Kidney glomerular epithelial cell (primary cell): ENCODE results near the gene SUPT5H.
A peak's percentile ranks its signal among the peaks of the same experiment; 100 is the strongest.

Experiments
- DNase-seq: peaks from one replicate; lab custom pipeline; 2025; lab: John Stamatoyannopoulos, UW

The SUPT5H gene

GRCh38 chr19:39409208-39410016 is 36.0 kb upstream of the SUPT5H start:
- peak; percentile 42 for DNase-seq

DNA sequence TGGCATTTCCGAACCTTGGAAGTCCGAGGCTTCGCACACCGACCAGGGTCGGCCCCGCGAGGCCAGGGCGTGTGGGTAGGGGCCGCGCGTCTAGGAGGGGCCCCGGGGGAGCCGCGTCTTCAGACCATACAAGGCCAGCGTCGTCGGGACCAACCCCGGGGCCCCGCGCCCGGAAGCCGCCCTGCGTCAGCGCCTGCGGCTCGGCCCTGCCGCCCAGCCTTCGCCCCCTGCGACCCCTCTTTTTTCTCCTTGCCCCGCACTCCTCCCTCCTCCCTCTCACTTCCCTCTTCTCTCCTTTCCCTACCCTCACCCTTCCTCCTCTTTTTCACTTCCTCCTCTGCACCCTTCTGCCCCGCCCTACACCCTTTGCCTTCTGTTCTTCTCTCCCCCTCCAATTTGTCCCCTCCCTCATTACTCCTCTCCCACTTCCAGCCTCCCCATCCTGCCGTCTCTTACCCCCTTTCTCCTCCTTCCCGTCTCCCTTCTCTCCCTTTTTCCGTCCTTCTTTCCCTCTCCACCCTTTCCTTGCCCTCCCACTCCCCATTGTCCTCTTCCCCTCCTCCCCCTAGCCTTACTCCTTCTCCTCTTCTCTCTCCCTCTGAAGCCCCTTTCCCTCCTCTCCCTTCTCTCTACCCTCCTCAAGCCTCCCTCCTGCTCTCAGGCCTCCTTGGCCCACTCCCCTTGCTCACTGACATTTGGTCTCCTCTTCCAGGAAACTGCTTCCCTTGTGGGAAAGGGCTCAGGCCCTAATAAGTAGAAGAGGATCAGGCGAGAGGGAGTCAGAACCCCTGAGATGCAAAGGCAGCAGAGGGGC is 35.2 kb upstream of the SUPT5H start:
- no peak for DNase-seq

GRCh38 chr19:39410831-39411080 is 34.6 kb upstream of the SUPT5H start:
- DNase-seq: no peak

DNA sequence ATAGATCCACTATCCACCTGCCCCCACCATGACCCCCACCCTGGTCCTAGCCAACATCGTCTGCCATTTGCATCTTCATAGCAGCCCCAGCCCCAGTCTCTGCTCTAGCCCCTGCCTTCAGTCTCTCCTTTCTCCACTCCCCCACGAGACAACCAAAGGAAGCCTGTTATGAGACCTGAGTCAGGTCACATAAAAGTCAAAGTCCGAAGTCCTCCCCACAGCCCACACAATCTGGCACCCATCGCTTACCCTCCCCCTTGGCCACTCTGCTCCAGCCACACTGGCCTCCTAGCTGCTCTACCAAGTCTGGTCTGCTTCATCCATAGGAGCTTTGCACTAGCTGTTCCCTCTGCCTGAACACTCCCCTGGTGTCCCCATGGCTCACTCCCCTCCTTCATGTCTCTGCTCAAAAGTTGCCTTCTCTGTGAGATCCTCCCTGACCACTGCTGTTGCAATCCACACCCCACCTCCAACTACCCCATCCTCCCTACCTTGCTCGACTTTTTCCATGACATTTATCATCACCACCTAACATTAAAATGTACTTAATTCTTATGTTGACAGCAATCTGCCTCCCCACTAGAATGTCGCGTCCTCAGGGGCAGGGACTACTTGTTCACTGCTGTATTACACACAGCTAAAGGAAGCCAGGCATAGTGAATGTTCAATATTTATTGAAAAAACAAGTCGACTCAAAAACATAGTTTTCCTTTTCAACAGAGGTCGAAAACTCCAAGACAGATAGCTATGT is 34.1 kb upstream of the SUPT5H start:
- no peak for DNase-seq

DNA sequence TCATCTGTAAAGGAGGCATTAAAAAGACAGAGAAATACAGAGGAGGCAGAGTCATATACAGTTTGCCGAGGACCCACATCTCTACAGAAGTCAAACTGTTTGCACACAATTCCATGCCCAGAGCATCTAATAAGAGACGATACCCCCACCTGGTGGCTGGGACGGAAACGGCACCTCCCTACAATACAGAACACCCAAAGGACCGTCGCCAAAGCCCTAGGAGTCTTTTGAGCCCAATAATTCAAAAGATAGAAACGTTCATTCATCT is 33.6 kb upstream of the SUPT5H start:
- DNase-seq: peak; percentile 94

GRCh38 chr19:39412100-39412866 is 33.1 kb upstream of the SUPT5H start, which contains the start of gene PLEKHG2:
PLEKHG2 (plus strand) TSS chr19:39412669; CDS start chr19:39414087, 1,418 bp downstream.
- DNase-seq: peak; percentile 98

- no peak for DNase-seq
Observed at GRCh38 chr19:39412867-39413271, 32.5 kb upstream of the SUPT5H start.

- no peak for DNase-seq
Observed at GRCh38 chr19:39413272-39413910, 32.0 kb upstream of the SUPT5H start.

DNA sequence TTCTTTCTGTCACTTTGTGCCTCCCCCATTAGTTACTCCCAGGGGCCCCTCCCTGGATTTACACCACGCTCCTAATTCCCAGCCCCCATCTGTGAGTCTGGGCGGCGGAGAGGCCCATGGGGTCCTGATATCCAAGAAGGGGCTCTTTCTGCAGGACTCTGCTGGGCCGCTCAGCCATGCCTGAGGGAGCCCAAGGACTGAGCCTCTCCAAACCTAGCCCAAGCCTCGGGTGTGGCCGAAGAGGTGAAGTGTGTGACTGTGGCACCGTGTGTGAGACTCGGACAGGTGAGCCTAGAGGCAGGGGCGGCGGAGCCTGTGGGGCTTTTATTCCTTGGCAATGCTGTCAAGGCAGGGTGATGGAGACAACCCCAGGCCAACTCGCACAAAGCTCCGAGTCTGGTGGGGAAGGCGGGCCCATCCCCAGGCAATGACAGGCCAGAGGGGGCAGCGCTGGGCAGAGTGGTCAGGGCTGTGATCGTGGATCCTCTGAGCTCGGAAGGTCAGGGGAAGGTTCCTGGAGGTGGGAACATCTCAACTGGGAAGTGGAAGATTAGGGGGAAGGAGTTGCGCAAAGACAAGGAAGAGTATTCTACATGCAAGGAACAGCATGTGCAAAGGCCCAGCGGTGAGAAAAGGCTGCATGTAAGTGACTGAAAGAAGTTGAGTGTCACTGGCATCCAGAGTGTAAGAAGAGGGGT is 31.3 kb upstream of the SUPT5H start:
- DNase-seq: peak; percentile 18

- DNase-seq: no peak
Observed at GRCh38 chr19:39415111-39416046, 30.0 kb upstream of the SUPT5H start.

- DNase-seq: no peak
Observed at GRCh38 chr19:39416152-39417120, 28.9 kb upstream of the SUPT5H start.

- no peak for DNase-seq
Observed at GRCh38 chr19:39417463-39418181, 27.8 kb upstream of the SUPT5H start.

- DNase-seq: no peak
Observed at GRCh38 chr19:39419003-39419402, 26.4 kb upstream of the SUPT5H start.

GRCh38 chr19:39420769-39421168 is 24.6 kb upstream of the SUPT5H start:
- DNase-seq: no peak

DNA sequence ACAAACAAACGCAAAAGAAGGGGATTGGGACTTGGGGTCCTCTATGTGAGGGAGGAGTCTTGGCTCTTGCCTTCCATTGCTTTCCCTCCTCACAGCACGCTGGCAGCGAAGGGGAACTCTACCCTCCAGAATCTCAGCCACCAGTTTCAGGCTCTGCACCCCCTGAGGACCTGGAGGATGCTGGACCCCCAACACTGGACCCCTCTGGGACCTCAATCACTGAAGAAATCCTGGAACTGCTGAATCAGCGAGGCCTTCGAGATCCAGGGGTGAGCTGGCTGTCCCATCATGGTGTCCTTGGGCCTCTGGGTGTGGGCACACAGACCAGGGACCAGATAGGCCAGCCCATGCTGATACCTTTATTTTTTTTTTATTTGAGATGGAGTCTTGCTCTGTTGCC is 23.4 kb upstream of the SUPT5H start:
- no peak for DNase-seq

DNA sequence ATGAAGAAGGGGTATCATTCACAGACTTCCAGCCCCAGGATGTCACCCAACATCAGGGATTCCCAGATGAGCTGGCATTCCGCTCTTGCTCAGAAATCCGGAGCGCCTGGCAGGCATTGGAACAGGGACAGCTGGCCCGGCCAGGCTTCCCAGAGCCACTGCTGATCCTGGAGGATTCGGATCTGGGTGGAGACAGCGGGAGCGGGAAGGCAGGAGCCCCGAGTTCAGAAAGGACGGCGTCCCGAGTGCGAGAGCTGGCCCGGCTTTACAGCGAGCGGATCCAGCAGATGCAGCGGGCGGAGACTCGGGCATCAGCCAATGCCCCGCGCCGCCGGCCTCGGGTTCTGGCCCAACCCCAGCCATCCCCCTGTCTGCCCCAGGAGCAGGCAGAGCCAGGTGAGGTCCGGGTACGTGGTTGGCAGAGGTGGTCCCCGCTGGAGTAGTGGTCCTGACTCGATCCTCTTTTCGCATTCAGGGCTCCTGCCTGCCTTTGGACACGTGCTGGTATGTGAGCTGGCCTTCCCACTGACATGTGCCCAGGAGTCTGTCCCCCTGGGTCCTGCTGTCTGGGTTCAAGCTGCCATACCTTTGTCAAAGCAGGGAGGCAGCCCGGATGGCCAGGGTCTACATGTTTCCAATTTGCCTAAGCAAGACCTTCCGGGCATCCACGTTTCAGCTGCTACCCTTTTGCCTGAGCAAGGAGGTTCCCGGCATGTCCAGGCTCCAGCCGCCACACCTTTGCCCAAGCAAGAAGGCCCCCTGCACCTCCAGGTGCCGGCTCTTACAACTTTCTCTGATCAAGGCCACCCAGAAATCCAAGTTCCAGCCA is 21.9 kb upstream of the SUPT5H start:
- DNase-seq: no peak

GRCh38 chr19:39424934-39425333 is 20.4 kb upstream of the SUPT5H start:
- no peak for DNase-seq
